Stimulated activated naive CD4-positive, alpha-beta T cell (primary cell): ENCODE results near the gene TLK1.

ENCODE experiments used
- DNase-seq, 6 experiments: peaks; one replicate each; lab custom pipeline; 2025; lab: John Stamatoyannopoulos, UW

The TLK1 gene

GRCh38 chr2:171160119-171160955 is at the start of gene TLK1:
TSS of gene TLK1 (minus strand) at chr2:171160893. CDS start at chr2:171160428, 465 bp downstream.
- DNase-seq: peak; percentile 72 to 86 (median 76)

- no peak for DNase-seq
Observed at GRCh38 chr2:171210216-171210863, 49.6 kb upstream of the TLK1 start.

- no peak for DNase-seq
Observed at GRCh38 chr2:171208657-171209056, 48.0 kb upstream of the TLK1 start.

GRCh38 chr2:171206422-171207115 is 45.9 kb upstream of the TLK1 start:
- DNase-seq: no peak

GRCh38 chr2:171205551-171205950 is 44.9 kb upstream of the TLK1 start:
- no peak for DNase-seq

- DNase-seq: no peak
Observed at GRCh38 chr2:171201767-171202166, 41.1 kb upstream of the TLK1 start.

GRCh38 chr2:171201271-171201670 is 40.6 kb upstream of the TLK1 start:
- no peak for DNase-seq

GRCh38 chr2:171200469-171200868 is 39.8 kb upstream of the TLK1 start:
- DNase-seq: no peak

- DNase-seq: no peak
Observed at GRCh38 chr2:171191021-171191420, 30.3 kb upstream of the TLK1 start.

- no peak for DNase-seq
Observed at GRCh38 chr2:171187819-171188218, 27.1 kb upstream of the TLK1 start.

- DNase-seq: no peak
Observed at GRCh38 chr2:171187177-171187576, 26.5 kb upstream of the TLK1 start.

GRCh38 chr2:171185941-171186340 is 25.2 kb upstream of the TLK1 start:
- DNase-seq: no peak

GRCh38 chr2:171185165-171185818 is 24.6 kb upstream of the TLK1 start:
- DNase-seq: no peak

GRCh38 chr2:171181064-171182049 is 20.7 kb upstream of the TLK1 start:
- DNase-seq: no peak

GRCh38 chr2:171180229-171180930 is 19.7 kb upstream of the TLK1 start:
- DNase-seq: no peak

GRCh38 chr2:171178993-171179392 is 18.3 kb upstream of the TLK1 start:
- DNase-seq: no peak

GRCh38 chr2:171176516-171176915 is 15.8 kb upstream of the TLK1 start:
- no peak for DNase-seq

- DNase-seq: no peak
Observed at GRCh38 chr2:171174075-171174474, 13.4 kb upstream of the TLK1 start.

- no peak for DNase-seq
Observed at GRCh38 chr2:171173087-171173486, 12.4 kb upstream of the TLK1 start.

GRCh38 chr2:171171808-171172207 is 11.1 kb upstream of the TLK1 start:
- no peak for DNase-seq
